Stimulated activated CD8-positive, alpha-beta memory T cell treated with anti-CD3 and anti-CD28 coated beads, Interleukin-4, amount 100 ng/mL, for 24 hours (primary cell): Measurements from ENCODE around the gene BBOX1.
"Not testable (repeated sequence)": the region's sequence is repeated elsewhere in the genome, so short reads cannot be mapped to it uniquely, and the experiment has no call there.

Experiments
- DNase-seq: peaks from one replicate; pipeline ENCODE4 v3.0.0-alpha.2; 2020; ENCODE audit warnings: low read depth

BBOX1 gene

GRCh38 chr11:27040302-27041115 is at the start of gene BBOX1:
BBOX1 (plus strand) TSS chr11:27040815; CDS start chr11:27055431, 14,616 bp downstream.
- no peak for DNase-seq

GRCh38 chr11:26992031-26992541 is 48.5 kb upstream of the BBOX1 start:
- no peak for DNase-seq

- DNase-seq, result no peak
These were observed 46.6 kb upstream of the BBOX1 start, which contains the start of gene FIBIN for GRCh38 chr11:26993965-26994457. FIBIN (plus strand) TSS chr11:26994112; CDS start chr11:26994527, 415 bp downstream.

- DNase-seq, result no peak
These were observed 46.0 kb upstream of the BBOX1 start for GRCh38 chr11:26994631-26995095.

- no peak for DNase-seq
These were observed 44.7 kb upstream of the BBOX1 start for GRCh38 chr11:26995701-26996460.

GRCh38 chr11:26997378-26997777 is 43.2 kb upstream of the BBOX1 start:
- DNase-seq, result no peak

- DNase-seq, result not testable (repeated sequence)
These were observed 39.4 kb upstream of the BBOX1 start for GRCh38 chr11:27001136-27001730.

GRCh38 chr11:27002431-27002830 is 38.2 kb upstream of the BBOX1 start:
- no peak for DNase-seq

GRCh38 chr11:27002838-27003237 is 37.8 kb upstream of the BBOX1 start:
- DNase-seq, result no peak

- no peak for DNase-seq
These were observed 36.5 kb upstream of the BBOX1 start for GRCh38 chr11:27004103-27004502.

GRCh38 chr11:27008811-27009535 is 31.6 kb upstream of the BBOX1 start:
- no peak for DNase-seq

- no peak for DNase-seq
These were observed 28.9 kb upstream of the BBOX1 start for GRCh38 chr11:27011560-27012233.

GRCh38 chr11:27012234-27012921 is 28.2 kb upstream of the BBOX1 start:
- no peak for DNase-seq

- no peak for DNase-seq
These were observed 26.7 kb upstream of the BBOX1 start for GRCh38 chr11:27013781-27014361.

- DNase-seq, result no peak
These were observed 21.6 kb upstream of the BBOX1 start for GRCh38 chr11:27018902-27019529.

GRCh38 chr11:27020751-27021150 is 19.9 kb upstream of the BBOX1 start:
- DNase-seq, result no peak

GRCh38 chr11:27022659-27023251 is 17.9 kb upstream of the BBOX1 start:
- no peak for DNase-seq

GRCh38 chr11:27024865-27025264 is 15.8 kb upstream of the BBOX1 start:
- no peak for DNase-seq
